Endothelial cell (in vitro differentiated cells): ENCODE results near the gene CEP131. TPM values are rescaled to one million over a fixed set of nuclear protein-coding genes. Genes with fewer than 3 reads are reported as not detected.
"Not testable (repeated sequence)": the region's sequence is repeated elsewhere in the genome, so short reads cannot be mapped to it uniquely, and the experiment has no call there.

Experiments
- DNase-seq: peaks from one replicate; pipeline ENCODE4 v3.0.0; 2021; ENCODE audit warnings: low spot score
- H3K27ac Mint-ChIP-seq: one replicate; pipeline ENCODE4 v1.8.0; 2021; ENCODE audit warnings: mixed read lengths, inconsistent platforms; ENCODE audit not compliant: unreplicated experiment
- H3K27me3 Mint-ChIP-seq: one replicate; pipeline ENCODE4 v1.8.0; 2021; ENCODE audit warnings: mild to moderate bottlenecking, moderate library complexity, mixed read lengths, inconsistent platforms; ENCODE audit not compliant: unreplicated experiment
- H3K36me3 Mint-ChIP-seq: one replicate; pipeline ENCODE4 v1.8.0; 2021; ENCODE audit warnings: mild to moderate bottlenecking, low read depth, mixed read lengths, inconsistent platforms; ENCODE audit not compliant: unreplicated experiment
- H3K4me1 Mint-ChIP-seq: one replicate; pipeline ENCODE4 v1.8.0; 2021; ENCODE audit warnings: mild to moderate bottlenecking, mixed read lengths, inconsistent platforms; ENCODE audit not compliant: unreplicated experiment
- H3K4me3 Mint-ChIP-seq: one replicate; pipeline ENCODE4 v1.8.0; 2021; ENCODE audit warnings: mild to moderate bottlenecking, mixed read lengths, inconsistent platforms; ENCODE audit not compliant: unreplicated experiment
- H3K9me3 Mint-ChIP-seq: one replicate; pipeline ENCODE4 v1.8.0; 2021; ENCODE audit warnings: mixed read lengths, inconsistent platforms; ENCODE audit not compliant: unreplicated experiment
- CTCF ChIP-seq: fragments of 200-600 bp; sonication (generic); IDR thresholded peaks from one replicate; pipeline ENCODE4 v1.5.0; 2021; ENCODE audit warnings: antibody characterized with exemption; ENCODE audit not compliant: unreplicated experiment
- total RNA-seq: library from RNA; stranded (reverse); fragmentation: NEBNext Ultra II Directional; extraction: Animal tissue kit (Norgen Biotek cat#: 25700); gene quantifications from one replicate; pipeline ENCODE4 v1.2.1, GENCODE V29; 2021; ENCODE audit not compliant: unreplicated experiment

CEP131 gene
- total RNA-seq, 1 donor from 2014 or later = 21.1 TPM

GRCh38 chr17:81231121-81231645 lies 8.4 kb upstream of the CEP131 start:
- peak overlapping the region; percentile 78 for H3K27ac Mint-ChIP-seq

GRCh38 chr17:81230043-81230820 lies 7.5 kb upstream of the CEP131 start:
- peak; percentile 44 for TF ChIP-seq CTCF
- Mint-ChIP-seq H3K4me3 (peak overlapping the region; percentile 65), H3K9me3 (no peaks in the 10 kb centered on the region), H3K27ac (no peak overlapping the region), H3K36me3 (peaks cover 28% of the 10 kb centered on the region), H3K4me1 (peaks cover 8% of the 10 kb centered on the region), H3K27me3 (peaks cover 12% of the 10 kb centered on the region)
- DNase-seq = no peak

More at GRCh38 chr17:81231121-81231645, 8.4 kb upstream of the CEP131 start:
- H3K36me3 Mint-ChIP-seq = peaks cover 28% of the 10 kb centered on the region
- no peaks in the 10 kb centered on the region for H3K9me3 Mint-ChIP-seq
- DNase-seq = no peak
- no peak for TF ChIP-seq CTCF
- H3K4me3 Mint-ChIP-seq = peak overlapping the region; percentile 65
- peaks cover 12% of the 10 kb centered on the region for H3K27me3 Mint-ChIP-seq
- H3K4me1 Mint-ChIP-seq = peaks cover 8% of the 10 kb centered on the region

GRCh38 chr17:81229666-81229920 lies 6.8 kb upstream of the CEP131 start:
- no peak for DNase-seq
- H3K27me3 Mint-ChIP-seq = peaks cover 9% of the 10 kb centered on the region
- H3K9me3 Mint-ChIP-seq = no peaks in the 10 kb centered on the region
- no peak overlapping the region for H3K27ac Mint-ChIP-seq
- peaks cover 23% of the 10 kb centered on the region for H3K36me3 Mint-ChIP-seq
- H3K4me1 Mint-ChIP-seq = peaks cover 4% of the 10 kb centered on the region
- no peak for TF ChIP-seq CTCF
- H3K4me3 Mint-ChIP-seq = peak overlapping the region; percentile 21

- peaks cover 4% of the 10 kb centered on the region for H3K4me1 Mint-ChIP-seq
- no peaks in the 10 kb centered on the region for H3K9me3 Mint-ChIP-seq
- H3K4me3 Mint-ChIP-seq = no peak overlapping the region
- peaks cover 22% of the 10 kb centered on the region for H3K36me3 Mint-ChIP-seq
- DNase-seq = no peak
- no peak overlapping the region for H3K27ac Mint-ChIP-seq
- peaks cover 9% of the 10 kb centered on the region for H3K27me3 Mint-ChIP-seq
- no peak for TF ChIP-seq CTCF
Measured at GRCh38 chr17:81228834-81229665, 6.3 kb upstream of the CEP131 start.

- H3K4me1 Mint-ChIP-seq = peaks cover 8% of the 10 kb centered on the region
- no peaks in the 10 kb centered on the region for H3K9me3 Mint-ChIP-seq
- peak overlapping the region; percentile 69 for H3K4me3 Mint-ChIP-seq
- no peak for TF ChIP-seq CTCF
- DNase-seq = no peak
- peaks cover 26% of the 10 kb centered on the region for H3K36me3 Mint-ChIP-seq
- no peak overlapping the region for H3K27ac Mint-ChIP-seq
- peaks cover 9% of the 10 kb centered on the region for H3K27me3 Mint-ChIP-seq
Measured at GRCh38 chr17:81228420-81228819, 5.7 kb upstream of the CEP131 start.

GRCh38 chr17:81227630-81228029 lies 4.9 kb upstream of the CEP131 start:
- H3K4me1 Mint-ChIP-seq, H3K9me3 Mint-ChIP-seq, DNase-seq, H3K27me3 Mint-ChIP-seq: not testable (repeated sequence)
- Mint-ChIP-seq H3K4me3 (peak overlapping the region; percentile 3), H3K27ac (peak overlapping the region; percentile 26), H3K36me3 (peaks cover 27% of the 10 kb centered on the region)
